Measurements from ENCODE around the gene GAK. TPM values are rescaled to one million over a fixed set of nuclear protein-coding genes. Genes with fewer than 3 reads are reported as not detected.

The GAK gene
- total and polyA plus RNA-seq, 2 of the 4 experiments (the other 2 are of a cell fraction) = 45.1 to 133 TPM

GRCh38 chr4:860561-860960, 71.6 kb downstream of the GAK start:
- intact Hi-C loops (cut with micrococcal nuclease) = no loop called here
- H3K4me3 ChIP-seq (ENCODE audit: insufficient read depth, low read depth, low read length) = no peak overlapping the region
- peaks cover 12% of the 10 kb centered on the region for H4K20me1 ChIP-seq (ENCODE audit: insufficient read depth, low read length)
- no peak overlapping the region for H3K4ac ChIP-seq (ENCODE audit: low read depth, low read length)
- H3K9me3 ChIP-seq (ENCODE audit: control insufficient read depth, insufficient read depth, low read length) = no peaks in the 10 kb centered on the region
- no peak overlapping the region for H3K9ac ChIP-seq (ENCODE audit: low read depth, low read length)
- H3K4me2 ChIP-seq (ENCODE audit: low read depth, low read length) = no peak overlapping the region
- no peak overlapping the region for H4K5ac ChIP-seq (ENCODE audit: low read depth, low read length)
- no peaks in the 10 kb centered on the region for H3K4me1 ChIP-seq (ENCODE audit: control insufficient read depth, insufficient read depth, low read length)
- no peak overlapping the region for H2AK5ac ChIP-seq (ENCODE audit: low read depth, low read length)
- H3K23ac ChIP-seq (ENCODE audit: low read depth, low read length) = no peak overlapping the region
- WGBS, 2 experiments (ENCODE audit: extremely low coverage in 2 of 2, insufficient read length in 1 of 2) = 96% methylated on average over 11 of the region's 21 CpGs; no CpG with 5 or more reads in 1 of the 2 experiments
- H2BK5ac ChIP-seq (ENCODE audit: low read depth, low read length, poor library complexity, severe bottlenecking) = no peak overlapping the region
- no peak overlapping the region for H2BK120ac ChIP-seq (ENCODE audit: low read depth, low read length)
- TF ChIP-seq CHD1 (IDR thresholded peaks at IDR 0.05; ENCODE audit: low read depth, low read length) (no peak), USF2 (IDR thresholded peaks at IDR 0.05; ENCODE audit: low read depth, low read length) (no peak), MAFK (IDR thresholded peaks at IDR 0.05; ENCODE audit: low read depth, low read length) (no peak), CTCF (conservative IDR thresholded peaks at IDR 0.05; ENCODE audit: low read depth, low read length) (no peak), RAD21 (IDR thresholded peaks at IDR 0.05; ENCODE audit: low read length) (no peak), FOS (IDR thresholded peaks at IDR 0.05; ENCODE audit: low read depth, low read length) (no peak), CEBPB (IDR thresholded peaks at IDR 0.05; ENCODE audit: low read depth, low read length) (no peak), SMC3 (IDR thresholded peaks at IDR 0.05; ENCODE audit: low read depth, low read length) (no peak), MAZ (IDR thresholded peaks at IDR 0.05; ENCODE audit: borderline replicate concordance, low read depth, low read length) (no peak), NFE2L2 (IDR thresholded peaks at IDR 0.05; ENCODE audit: low read depth, low read length) (no peak)
- in situ Hi-C loops (cut with MboI; ENCODE audit: low sequenced_read_pairs) = no loop called here
- H2BK15ac ChIP-seq (ENCODE audit: low read depth, low read length) = no peak overlapping the region
- DNase-seq (no peak), ATAC-seq (ENCODE audit: low read depth) (no peak)
- H3K27ac ChIP-seq (ENCODE audit: insufficient read depth, low read length) = no peak overlapping the region
- no peak overlapping the region for H3K14ac ChIP-seq (replicated peaks; ENCODE audit: low read depth, low read length)
- no peak overlapping the region for H3K18ac ChIP-seq (ENCODE audit: low read depth, low read length)
- peaks cover 64% of the 10 kb centered on the region for H3K36me3 ChIP-seq (ENCODE audit: control insufficient read depth, insufficient read depth, low read length)
- 0 out of 2 replicates have a peak, but pooled peaks cover 3% of the 10 kb centered on the region for H3K9me1 ChIP-seq (ENCODE audit: insufficient read depth, low read length)
- CTCF ChIA-PET = no interaction called here
- H3K79me1 ChIP-seq (ENCODE audit: low read depth in 1 of 2, low read length in 2 of 2) = peaks cover 0 to 12% of the 10 kb centered on the region in 2 experiments; a peak in 2 of 4 replicates
- dilution Hi-C loops (cut with HindIII; ENCODE audit: low sequenced_read_pairs, unreplicated experiment) = no loop called here
- no peak overlapping the region for H2AK9ac ChIP-seq (replicated peaks; ENCODE audit: low read depth, low read length, poor library complexity)
- no peak overlapping the region for H2AFZ ChIP-seq (replicated peaks; ENCODE audit: low read length, poor library complexity)
- no peak overlapping the region for H4K91ac ChIP-seq (ENCODE audit: insufficient read depth, low read depth, low read length)
- no peak overlapping the region for H4K8ac ChIP-seq (ENCODE audit: low read depth in 2 of 2, low read length in 2 of 2)
- no peaks in the 10 kb centered on the region for H3K27me3 ChIP-seq (ENCODE audit: control insufficient read depth, insufficient read depth, low read length)
- no TSS peak for BruUV-seq (replicated peaks)
- H2BK20ac ChIP-seq (ENCODE audit: low read depth, low read length) = no peak overlapping the region
- no peak overlapping the region for H3K56ac ChIP-seq (ENCODE audit: extremely low read depth, insufficient read depth, low read length)
- POLR2A ChIA-PET (ENCODE audit: unreplicated experiment) = no interaction called here

Measured in IMR-90 (cell line).